AG04449 (cell line): ENCODE data around the gene EID3.

Experiments used
- CTCF ChIA-PET: fragments of 350-600 bp; formaldehyde crosslinking; extraction: SDS; loops from one replicate; lab custom pipeline; 2021; ENCODE audit warnings: antibody characterized with exemption; lab: Yijun Ruan, JAX
- POLR2A ChIA-PET: fragments of 400-600, 350-600 bp; formaldehyde crosslinking; extraction: SDS; loops from one replicate; lab custom pipeline; 2020; ENCODE audit warnings: antibody characterized with exemption, inconsistent platforms; lab: Yijun Ruan, JAX
- DNase-seq: peaks from one replicate; pipeline ENCODE4 v3.0.0-alpha.2; 2010; ENCODE audit warnings: low read depth, low spot score
- H3K4me3 ChIP-seq: 2 replicates; pipeline ENCODE4 v1.5.1; 2011; ENCODE audit warnings: low read depth, mild to moderate bottlenecking, control low read depth, low read length
- CTCF ChIP-seq: IDR thresholded peaks from one replicate; pipeline ENCODE4 v1.5.1; 2011; ENCODE audit warnings: mild to moderate bottlenecking, moderate library complexity, low read length, control low read depth, inconsistent platforms; ENCODE audit not compliant: insufficient read depth; ENCODE audit errors: missing control alignments

Gene EID3

GRCh38 chr12:104353012-104353981, 49.8 kb downstream of the EID3 start:
- TF ChIP-seq CTCF = no peak
- ChIA-PET POLR2A (no interaction called here), CTCF (interaction anchor here (1.7 kb wide), 1 partner anchor 28 kb away, joined by 6 read pairs; no protein-coding TSS in a partner anchor)
- no peak overlapping the region for H3K4me3 ChIP-seq
- DNase-seq = no peak

GRCh38 chr12:104354167-104354867, 50.8 kb downstream of the EID3 start:
- DNase-seq = no peak
- POLR2A ChIA-PET = no interaction called here
- CTCF ChIA-PET = no interaction called here
- no peak overlapping the region for H3K4me3 ChIP-seq
- no peak for TF ChIP-seq CTCF
